Left forelimb (tissue), 1 donor: Measurements from ENCODE around the gene SERBP1.
A peak's percentile ranks its signal among the peaks of the same experiment; 100 is the strongest.
"Not testable (repeated sequence)": the region's sequence is repeated elsewhere in the genome, so short reads cannot be mapped to it uniquely, and the experiment has no call there.

Experiments used
- DNase-seq: peaks from one replicate; pipeline ENCODE4 v3.0.0-alpha.2; 2018; ENCODE audit warnings: low spot score

SERBP1 gene

DNA sequence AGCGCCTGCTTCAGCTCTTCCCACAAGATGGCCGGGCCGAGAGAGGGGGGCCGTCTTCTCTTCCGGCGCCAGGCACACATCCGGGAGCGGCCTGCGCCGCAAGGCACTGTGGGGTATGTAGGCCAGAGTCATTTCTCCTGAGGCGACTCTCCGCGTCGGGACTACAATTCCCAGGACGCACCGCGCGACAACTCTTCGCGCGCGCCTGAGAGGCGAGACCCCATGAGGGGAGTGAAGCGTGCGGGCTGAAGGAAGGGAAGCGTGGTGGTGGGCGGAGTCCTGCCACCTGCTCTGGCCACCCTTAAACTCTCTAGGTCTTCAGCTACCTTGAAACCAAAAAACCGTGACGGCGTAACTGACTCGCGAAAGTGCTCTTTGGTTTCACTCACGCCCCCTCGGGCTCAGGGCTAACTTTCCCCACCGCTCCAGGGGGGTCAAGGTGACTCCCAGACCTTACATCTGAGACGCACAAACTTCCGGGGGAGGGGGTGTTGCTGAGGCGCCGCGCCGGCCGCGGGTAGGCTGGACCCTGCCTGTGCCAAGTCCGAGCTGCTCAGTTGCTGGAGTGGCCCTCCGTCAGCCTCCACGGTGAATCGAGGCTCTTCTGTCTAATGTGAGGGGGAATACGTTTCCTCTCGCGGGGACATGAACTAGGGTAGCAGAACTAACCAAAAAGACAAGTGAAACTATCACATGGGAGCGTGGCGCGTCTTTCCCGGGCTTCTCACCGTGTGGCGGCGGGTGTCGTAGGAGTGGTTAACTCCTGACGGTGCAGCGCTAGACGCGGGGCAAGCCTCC is at the start of gene SERBP1:
TSS of gene SERBP1 (minus strand) at position 45 of the 798 bp plus-strand sequence. CDS start 102 bp downstream, outside the sequence.
- peak; percentile 97 for DNase-seq

DNA sequence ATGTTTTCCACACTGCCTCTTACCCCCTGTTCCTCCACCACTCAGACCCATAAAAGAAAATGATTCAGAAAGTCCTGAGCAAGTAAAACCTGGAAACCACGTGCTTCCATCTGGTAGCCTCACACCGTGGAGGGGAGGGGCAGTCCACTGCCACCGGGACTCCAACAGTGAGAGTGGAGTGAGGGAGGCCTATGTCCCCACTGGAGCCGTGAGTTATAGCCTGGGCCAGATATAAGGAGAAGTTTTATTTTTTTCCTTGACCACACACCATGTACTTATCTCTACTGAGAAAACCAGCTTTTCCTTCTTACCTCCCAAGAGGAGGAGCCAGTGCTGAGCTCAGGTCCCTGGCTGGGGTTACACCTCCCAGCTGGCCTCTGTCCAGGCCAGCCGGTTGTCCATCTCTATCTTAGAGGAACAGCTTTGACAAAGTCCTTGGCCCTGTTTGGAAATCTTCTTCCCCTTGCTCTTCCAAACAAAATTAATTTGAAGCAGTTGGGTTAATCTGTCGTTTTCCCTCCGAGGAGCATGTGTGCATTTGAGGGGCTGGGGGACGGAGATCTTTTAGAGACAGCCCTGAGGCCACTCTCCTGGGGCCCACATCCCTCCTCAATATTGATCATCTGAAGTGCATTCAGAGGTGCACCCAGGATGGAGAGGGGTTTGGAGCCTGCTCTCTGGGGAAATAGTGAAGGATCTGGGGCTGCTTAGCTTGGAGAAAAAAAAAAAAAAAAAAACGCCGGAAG is 49.1 kb upstream of the SERBP1 start:
- DNase-seq = no peak

DNA sequence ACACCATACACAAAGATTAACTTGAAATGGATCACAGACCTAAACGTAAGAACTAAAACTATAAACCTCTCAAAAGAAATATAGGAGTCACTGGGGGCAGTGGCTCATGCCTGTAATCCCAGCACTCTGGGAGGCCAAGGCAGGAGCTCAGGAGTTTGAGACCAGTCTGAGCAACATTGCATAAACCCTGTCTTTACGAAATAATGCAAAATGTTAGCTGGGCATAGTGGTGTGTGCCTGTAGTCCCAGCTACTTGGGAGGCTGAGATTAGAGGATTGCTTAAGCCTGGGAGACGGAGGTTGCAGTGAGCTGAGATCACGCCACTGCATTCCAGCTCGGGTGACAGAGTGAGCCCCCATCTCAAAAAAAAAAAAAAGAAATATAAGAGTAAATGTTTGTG is 46.7 kb upstream of the SERBP1 start:
- DNase-seq = no peak

- DNase-seq = no peak
Measured at GRCh38 chr1:67476006-67476482, 45.8 kb upstream of the SERBP1 start.

GRCh38 chr1:67472056-67472455 is 41.9 kb upstream of the SERBP1 start:
- no peak for DNase-seq

- no peak for DNase-seq
Measured at GRCh38 chr1:67469431-67469830, 39.2 kb upstream of the SERBP1 start.

- no peak for DNase-seq
Measured at GRCh38 chr1:67468066-67468718, 38.0 kb upstream of the SERBP1 start.

DNA sequence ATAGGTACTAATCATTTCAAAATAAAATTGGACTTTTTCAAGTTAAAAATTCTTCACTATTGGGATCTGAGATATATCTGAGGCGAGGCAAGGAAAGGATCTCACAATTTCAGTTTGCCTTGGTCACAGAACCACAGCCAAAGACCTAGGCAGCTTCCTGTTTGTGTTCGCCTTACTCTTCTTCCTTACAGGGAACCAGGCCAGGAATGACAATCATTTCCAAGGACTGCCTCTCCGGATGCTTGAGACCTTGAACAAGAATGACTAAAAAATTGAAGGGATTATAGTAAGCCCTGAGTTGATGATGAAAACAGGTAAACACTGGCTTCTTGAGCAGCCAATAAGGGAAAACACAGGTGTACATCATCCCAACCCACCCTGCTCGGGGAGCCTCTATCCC is 35.2 kb upstream of the SERBP1 start:
- no peak for DNase-seq

GRCh38 chr1:67464746-67465145 is 34.5 kb upstream of the SERBP1 start:
- DNase-seq = no peak

DNA sequence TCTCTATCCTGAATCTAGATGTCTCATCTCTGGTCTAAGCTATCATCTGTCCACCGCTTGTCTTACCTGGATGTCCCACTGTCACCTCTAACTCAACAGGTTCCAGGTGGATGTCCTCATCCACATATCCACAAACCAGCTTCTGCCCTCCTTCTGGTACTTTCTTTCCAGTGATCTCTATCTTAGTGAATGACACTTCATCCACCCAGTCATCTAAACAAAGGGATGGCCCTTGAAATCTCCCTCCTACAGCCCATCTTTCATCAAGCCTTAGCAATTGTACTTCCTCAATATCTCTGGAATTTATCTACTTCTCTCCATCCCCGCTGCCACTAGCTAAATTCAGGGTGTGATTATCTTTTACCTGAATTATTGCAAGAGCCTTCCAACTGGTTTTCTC is 33.9 kb upstream of the SERBP1 start:
- DNase-seq = no peak

DNA sequence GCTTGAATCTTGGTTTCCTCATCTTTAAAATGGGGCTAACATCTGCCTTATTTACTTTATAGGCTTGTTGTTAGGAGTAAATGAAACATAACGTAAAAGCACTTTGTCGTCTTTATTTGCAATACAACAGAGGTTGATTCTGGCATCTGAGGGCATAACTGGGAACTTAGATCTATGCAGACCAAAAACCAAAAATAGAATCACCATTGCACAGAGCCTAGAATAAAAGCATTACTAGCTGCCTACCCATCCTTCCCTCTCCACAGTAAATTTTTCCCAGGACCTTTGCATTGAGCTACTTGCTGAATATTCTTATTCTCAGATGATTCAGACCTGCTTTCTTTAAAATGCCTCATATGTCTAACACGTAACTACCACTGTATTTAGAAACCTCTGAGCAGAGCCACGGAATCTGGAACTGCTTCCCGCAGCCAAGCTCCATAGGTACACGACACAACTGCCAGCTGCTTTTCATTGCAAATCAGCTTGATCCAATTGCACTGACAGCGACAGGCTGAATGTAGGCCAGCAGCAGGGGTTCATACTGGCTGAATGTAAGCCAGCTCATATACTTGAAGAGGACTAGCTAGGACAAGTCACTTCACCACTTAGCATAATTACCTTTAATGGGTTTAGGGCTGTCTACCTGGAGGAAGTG is 33.2 kb upstream of the SERBP1 start:
- DNase-seq = no peak

DNA sequence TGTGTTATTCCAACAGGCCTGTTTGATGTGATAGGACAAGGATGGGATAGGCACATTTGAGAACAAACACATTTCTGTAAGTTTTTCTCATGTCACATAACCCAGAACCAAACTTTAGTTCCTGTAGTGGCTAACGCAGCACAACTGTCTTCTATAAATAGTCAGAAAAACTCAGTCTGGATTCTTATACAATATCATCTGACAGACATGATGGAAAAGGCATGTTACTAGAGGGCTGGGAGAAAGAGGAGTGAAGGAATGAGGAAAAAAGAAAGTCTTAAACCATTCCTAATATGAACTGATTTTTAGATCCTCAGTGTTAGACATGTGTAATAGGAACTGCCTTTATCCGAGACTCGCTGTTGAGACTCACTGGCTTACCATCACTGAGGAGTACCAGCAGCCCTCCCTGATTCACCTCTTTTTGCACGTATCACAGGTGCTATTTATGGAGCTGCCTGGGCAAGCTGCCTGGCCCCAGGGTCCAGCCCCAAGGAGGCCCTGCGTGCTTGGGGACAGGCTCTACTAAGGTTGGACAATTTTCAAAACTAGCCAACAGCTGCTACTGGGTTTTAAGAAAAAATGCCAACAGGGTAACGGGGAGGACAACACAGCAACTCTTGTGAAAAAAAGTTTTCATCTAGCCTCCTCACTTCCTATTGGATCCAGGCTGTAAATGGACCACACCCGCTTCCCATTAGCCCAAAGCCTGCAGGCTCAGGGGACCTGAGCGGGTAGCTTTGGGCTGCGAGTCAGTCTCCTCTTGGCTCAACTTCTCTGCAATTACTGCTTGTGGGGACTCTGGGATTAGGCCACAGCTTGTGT is 30.7 kb upstream of the SERBP1 start:
- peak; percentile 69 for DNase-seq

DNA sequence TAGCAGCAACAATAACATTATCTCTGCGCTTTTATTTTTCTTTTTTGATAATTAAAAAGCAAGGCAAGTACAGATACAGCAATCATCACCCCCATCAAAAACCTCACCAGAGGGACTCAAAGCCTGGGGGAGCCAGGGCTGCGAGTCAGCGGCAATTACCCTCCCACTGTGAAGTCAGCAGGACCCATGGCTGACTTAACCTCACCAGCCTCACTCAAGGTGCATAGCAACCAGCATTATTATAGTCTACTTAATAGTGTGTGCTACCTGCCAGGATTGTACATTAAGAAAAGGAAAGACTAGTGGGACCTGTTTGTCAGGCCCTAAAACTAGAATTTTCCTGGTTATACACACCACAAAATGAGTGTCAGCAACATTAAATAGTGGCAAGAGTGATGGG is 28.9 kb upstream of the SERBP1 start:
- no peak for DNase-seq

DNA sequence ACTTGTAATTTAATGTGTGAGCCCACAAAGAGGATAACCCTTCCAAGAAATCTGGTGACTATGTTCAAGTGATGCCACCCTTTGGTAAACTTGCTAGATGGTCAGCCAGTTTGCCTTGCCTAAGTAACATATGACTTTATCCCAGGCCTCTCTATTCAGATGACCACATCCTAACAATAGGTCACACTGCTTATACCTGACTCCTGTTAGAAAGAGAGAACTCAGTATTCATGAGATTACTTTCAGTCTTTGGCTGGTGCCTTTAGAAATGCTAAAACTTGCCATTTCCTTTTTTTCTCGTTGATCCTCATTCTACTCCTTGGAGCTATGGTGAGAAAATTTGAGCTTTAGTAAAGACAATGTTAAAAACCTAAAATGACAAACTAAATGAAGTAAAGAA is 28.5 kb upstream of the SERBP1 start:
- no peak for DNase-seq

DNA sequence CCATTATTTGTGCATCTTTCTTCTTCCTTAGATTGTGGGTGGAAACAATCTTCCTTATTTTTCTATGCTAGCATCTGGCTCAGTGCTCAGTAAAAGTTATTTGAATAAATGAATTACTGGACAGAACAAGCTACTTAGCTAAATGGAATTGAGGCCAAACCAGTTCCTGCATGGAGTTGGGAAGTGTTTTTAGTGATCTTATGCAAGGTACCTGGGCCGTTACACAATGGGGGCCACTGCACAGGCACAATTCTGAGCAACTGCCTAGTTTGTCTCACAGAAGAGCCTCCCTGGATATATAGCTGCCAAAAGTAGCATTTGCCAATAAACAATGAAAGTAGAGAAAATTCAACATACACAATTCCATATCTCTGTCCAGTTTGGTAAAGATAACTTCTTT is 27.0 kb upstream of the SERBP1 start:
- DNase-seq = no peak

DNA sequence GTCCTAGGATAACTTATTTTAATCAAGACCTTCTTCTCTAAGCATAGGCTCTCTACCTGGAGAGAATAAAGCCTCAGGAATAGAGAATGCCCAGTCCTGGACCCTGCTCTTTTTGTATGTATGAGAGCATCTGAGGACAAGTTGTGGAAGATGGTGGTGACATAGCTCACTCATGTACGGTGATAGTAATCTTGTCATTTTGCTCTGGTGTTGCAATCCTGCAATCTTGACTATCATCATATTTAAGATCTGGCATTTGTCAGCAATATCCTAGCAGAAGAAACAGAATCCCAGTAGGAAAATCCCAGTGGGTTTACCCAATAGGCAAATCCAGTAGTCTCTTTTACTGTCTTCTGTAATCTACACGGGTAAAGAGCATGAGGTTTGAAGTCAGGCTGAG is 21.6 kb upstream of the SERBP1 start:
- no peak for DNase-seq

DNA sequence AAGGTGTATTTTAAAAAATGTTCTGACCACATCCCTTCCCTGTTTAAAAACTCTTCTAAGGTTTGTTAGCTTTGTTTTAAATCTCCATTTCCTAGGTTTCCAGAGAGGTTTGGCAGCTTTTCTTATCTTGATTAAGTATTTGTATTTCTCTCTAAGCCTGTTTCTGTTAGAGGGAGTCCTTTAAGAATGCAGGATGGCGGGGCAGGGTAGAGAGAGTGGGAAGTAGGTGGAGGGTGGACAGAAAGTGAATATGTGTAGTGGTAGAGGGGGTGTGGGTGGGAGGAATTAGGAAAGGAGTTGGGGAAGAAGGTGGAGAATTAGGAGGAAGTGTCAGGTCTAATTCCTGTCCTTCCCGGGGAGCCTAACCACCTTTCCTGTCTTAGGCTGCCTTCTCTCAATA is 21.2 kb upstream of the SERBP1 start:
- no peak for DNase-seq

GRCh38 chr1:67446893-67447292 is 16.7 kb upstream of the SERBP1 start:
- DNase-seq = no peak

GRCh38 chr1:67446014-67446413 is 15.8 kb upstream of the SERBP1 start:
- not testable (repeated sequence) for DNase-seq

- DNase-seq = no peak
Measured at GRCh38 chr1:67441739-67442281, 11.6 kb upstream of the SERBP1 start.

- DNase-seq = no peak
Measured at GRCh38 chr1:67441183-67441582, 11.0 kb upstream of the SERBP1 start.
